Endodermal cell (in vitro differentiated cells): Measurements from ENCODE around the gene COL23A1. TPM values are rescaled to one million over a fixed set of nuclear protein-coding genes. Genes with fewer than 3 reads are reported as not detected.

ENCODE experiments used
- DNase-seq: peaks from one replicate; pipeline ENCODE4 v3.0.0-alpha.2; 2017
- H3K27ac ChIP-seq: 2 replicates; pipeline ENCODE4 v1.5.1; 2013; ENCODE audit warnings: mild to moderate bottlenecking, low read depth, low read length, moderate library complexity
- H3K27me3 ChIP-seq: 2 replicates; pipeline ENCODE4 v1.6.1; 2013; ENCODE audit warnings: mild to moderate bottlenecking, low read length, moderate library complexity; ENCODE audit not compliant: insufficient read depth, control insufficient read depth, poor library complexity, severe bottlenecking
- H3K36me3 ChIP-seq: 2 replicates; pipeline ENCODE4 v1.7.0; 2013; ENCODE audit warnings: mild to moderate bottlenecking, low read length, moderate library complexity; ENCODE audit not compliant: control insufficient read depth, insufficient read depth
- H3K4me1 ChIP-seq: one replicate; pipeline ENCODE4 v1.7.0; 2013; ENCODE audit warnings: low read length; ENCODE audit not compliant: control insufficient read depth, insufficient read depth
- H3K4me3 ChIP-seq: 2 replicates; pipeline ENCODE4 v1.5.1; 2013; ENCODE audit warnings: mild to moderate bottlenecking, low read length, moderate library complexity
- H3K9ac ChIP-seq: 2 replicates; pipeline ENCODE4 v1.6.1; 2013; ENCODE audit warnings: mild to moderate bottlenecking, low read length, moderate library complexity; ENCODE audit not compliant: poor library complexity, severe bottlenecking; ENCODE audit errors: extremely low read depth
- H3K9me3 ChIP-seq: 2 replicates; pipeline ENCODE4 v1.6.1; 2013; ENCODE audit warnings: mild to moderate bottlenecking, low read length, moderate library complexity; ENCODE audit not compliant: control insufficient read depth
- H3K27ac Mint-ChIP-seq: 2 replicates; pipeline ENCODE4 v1.8.0; 2020; ENCODE audit warnings: mixed read lengths
- H3K27me3 Mint-ChIP-seq: 2 replicates; pipeline ENCODE4 v1.8.0; 2021; ENCODE audit warnings: mild to moderate bottlenecking, mixed read lengths; ENCODE audit not compliant: insufficient read depth
- H3K36me3 Mint-ChIP-seq: 2 replicates; pipeline ENCODE4 v1.8.0; 2020; ENCODE audit warnings: low read depth, mixed read lengths
- H3K4me1 Mint-ChIP-seq: 2 replicates; pipeline ENCODE4 v1.8.0; 2020; ENCODE audit warnings: mixed read lengths
- H3K4me3 Mint-ChIP-seq: 2 replicates; pipeline ENCODE4 v1.8.0; 2020; ENCODE audit warnings: mild to moderate bottlenecking, moderate library complexity, mixed read lengths
- H3K9me3 Mint-ChIP-seq: 2 replicates; pipeline ENCODE4 v1.8.0; 2020; ENCODE audit warnings: mild to moderate bottlenecking, mixed read lengths
- CTCF ChIP-seq: fragments of 200-600 bp; sonication (generic); conservative IDR thresholded peaks from 2 replicates; pipeline ENCODE4 v1.5.0; 2021; ENCODE audit warnings: antibody characterized with exemption, mild to moderate bottlenecking
- WGBS, 2 experiments: methylation state at CpG; one replicate each; pipeline versions ENCODE4 v1.1.5 to v1.1.7; 2013; ENCODE audit warnings: missing lambda C conversion rate in 2 of 2, mixed read lengths in 1 of 2; ENCODE audit not compliant: insufficient coverage in 1 of 2, insufficient read length in 1 of 2; 5-methylcytosine and 5-hydroxymethylcytosine counted together
- total RNA-seq, 2 donors: library from RNA; stranded (reverse); fragmentation: NEBNext Ultra II Directional in 1 of 2; extraction: Animal tissue kit (Norgen Biotek cat#: 25700) in 1 of 2; gene quantifications; 2 replicates in 1 of 2; 3 replicates in 1 of 2; pipeline ENCODE4 v1.2.1, GENCODE V29; 2021

The COL23A1 gene
- total RNA-seq, 2 donors from 2014 or later = 50.2 to 71.3 TPM

DNA sequence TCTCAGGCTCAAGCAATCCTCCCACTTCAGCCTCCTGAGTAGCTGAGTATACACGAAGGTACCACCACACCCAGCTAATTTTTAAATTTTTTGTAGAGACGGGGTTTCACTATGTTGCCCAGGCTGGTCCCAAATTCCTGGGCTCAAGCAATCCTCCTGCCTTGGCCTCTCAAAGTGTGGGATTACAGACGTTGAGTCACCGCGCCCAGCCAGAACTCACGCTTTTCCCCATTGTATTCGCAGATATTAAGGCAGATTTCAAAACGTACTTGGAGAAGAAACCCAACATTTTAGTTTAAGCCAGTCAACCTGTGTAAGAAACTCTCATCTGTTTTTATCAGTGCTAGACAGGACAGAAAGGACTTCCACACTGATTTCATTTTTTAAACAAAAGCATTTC is 26.6 kb downstream of the COL23A1 start:
- Mint-ChIP-seq H3K27me3 (no peaks in the 10 kb centered on the region), H3K4me3 (peak overlapping the region; percentile 37), H3K27ac (peak overlapping the region; percentile 94), H3K36me3 (peaks cover 27% of the 10 kb centered on the region), H3K4me1 (peaks cover 53% of the 10 kb centered on the region), H3K9me3 (peaks cover 4% of the 10 kb centered on the region)
- Histone ChIP-seq H3K36me3 (no peaks in the 10 kb centered on the region), H3K27ac (no peak overlapping the region), H3K4me3 (peak overlapping the region; percentile 72), H3K9me3 (no peaks in the 10 kb centered on the region), H3K9ac (peak overlapping the region; percentile 15), H3K4me1 (peaks cover 10% of the 10 kb centered on the region), H3K27me3 (no peaks in the 10 kb centered on the region)
- 58 to 62% methylated on average over 7 to 8 of the region's 8 CpGs for WGBS, 2 experiments
- no peak for TF ChIP-seq CTCF
- peak; percentile 55 for DNase-seq

- Histone ChIP-seq H3K27ac (no peak overlapping the region), H3K4me3 (no peak overlapping the region), H3K4me1 (peaks cover 10% of the 10 kb centered on the region), H3K27me3 (no peaks in the 10 kb centered on the region), H3K36me3 (no peaks in the 10 kb centered on the region), H3K9ac (no peak overlapping the region), H3K9me3 (no peaks in the 10 kb centered on the region)
- DNase-seq = peak; percentile 44
- Mint-ChIP-seq H3K9me3 (peaks cover 4% of the 10 kb centered on the region), H3K4me1 (peaks cover 56% of the 10 kb centered on the region), H3K27ac (peak overlapping the region; percentile 64), H3K36me3 (peaks cover 29% of the 10 kb centered on the region), H3K4me3 (no peak overlapping the region), H3K27me3 (no peaks in the 10 kb centered on the region)
- TF ChIP-seq CTCF = no peak
- 94% methylated on average over 10 to 23 of the region's 23 CpGs for WGBS, 2 experiments
Measured at GRCh38 chr5:178561746-178562264, 28.4 kb downstream of the COL23A1 start.

DNA sequence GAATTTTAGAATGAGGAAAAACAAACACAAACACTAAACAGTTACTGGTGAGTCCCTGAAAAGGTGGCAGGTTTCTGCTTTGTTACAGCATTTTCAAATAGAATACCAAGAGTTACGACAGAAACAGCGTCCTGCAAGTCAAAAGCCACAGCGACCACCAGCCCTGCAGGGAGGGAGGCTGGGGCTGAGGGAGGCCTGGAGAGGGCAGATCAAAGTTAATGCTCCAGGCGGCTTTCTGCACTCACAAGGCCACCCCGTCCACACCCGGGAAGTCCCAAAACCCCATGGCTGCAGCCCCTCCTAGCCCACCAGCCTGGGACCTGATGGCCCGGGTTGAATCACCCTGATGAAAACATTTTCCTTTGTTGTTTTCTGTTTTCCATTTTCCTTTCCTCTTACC is 29.3 kb downstream of the COL23A1 start:
- H3K9ac ChIP-seq = no peak overlapping the region
- H3K9me3 ChIP-seq = no peaks in the 10 kb centered on the region
- TF ChIP-seq CTCF = no peak
- H3K4me3 ChIP-seq = no peak overlapping the region
- Mint-ChIP-seq H3K4me1 (peaks cover 55% of the 10 kb centered on the region), H3K27ac (peak overlapping the region; percentile 64), H3K27me3 (no peaks in the 10 kb centered on the region), H3K4me3 (no peak overlapping the region), H3K9me3 (peaks cover 4% of the 10 kb centered on the region), H3K36me3 (peaks cover 31% of the 10 kb centered on the region)
- peak; percentile 55 for DNase-seq
- 65 to 75% methylated on average over 7 of the region's 7 CpGs for WGBS, 2 experiments
- H3K4me1 ChIP-seq = peaks cover 10% of the 10 kb centered on the region
- no peaks in the 10 kb centered on the region for H3K36me3 ChIP-seq
- no peak overlapping the region for H3K27ac ChIP-seq
- no peaks in the 10 kb centered on the region for H3K27me3 ChIP-seq
